NCI-H460 (cell line): ENCODE data around the gene GH2. TPM values are rescaled to one million over a fixed set of nuclear protein-coding genes. Genes with fewer than 3 reads are reported as not detected.

Source experiments
- DNase-seq: peaks from one replicate; pipeline ENCODE4 v3.0.0-alpha.2; 2016; ENCODE audit warnings: low read depth; ENCODE audit errors: extremely low read depth
- total RNA-seq: library from RNA; depleted of rRNA; stranded (reverse); fragments of >200 nt; shearing (Covaris generic); gene quantifications from 2 replicates; pipeline ENCODE4 v1.2.3, GENCODE V29; 2014

GH2 gene
- total RNA-seq, 1 experiment from 2014 or later, result not detected

GRCh38 chr17:63842540-63843386 lies 39.0 kb downstream of the GH2 start, which contains the start of gene SMARCD2:
TSS of gene SMARCD2 (minus strand) at chr17:63842685. CDS start at chr17:63842674, 11 bp downstream.
- peak; percentile 98 for DNase-seq

- no peak for DNase-seq
These were observed 39.6 kb downstream of the GH2 start for GRCh38 chr17:63842173-63842539.

- DNase-seq, result no peak
These were observed 40.2 kb downstream of the GH2 start for GRCh38 chr17:63841350-63842172.

- no peak for DNase-seq
These were observed 41.0 kb downstream of the GH2 start for GRCh38 chr17:63840591-63841349.

GRCh38 chr17:63838631-63839171 lies 43.0 kb downstream of the GH2 start:
- no peak for DNase-seq

- DNase-seq, result no peak
These were observed 43.7 kb downstream of the GH2 start for GRCh38 chr17:63837962-63838600.

GRCh38 chr17:63837480-63837879 lies 44.3 kb downstream of the GH2 start:
- no peak for DNase-seq

- no peak for DNase-seq
These were observed 44.9 kb downstream of the GH2 start for GRCh38 chr17:63836811-63837210.

- no peak for DNase-seq
These were observed 46.5 kb downstream of the GH2 start for GRCh38 chr17:63835167-63835720.

GRCh38 chr17:63834431-63835166 lies 47.1 kb downstream of the GH2 start:
- peak; percentile 84 for DNase-seq

- no peak for DNase-seq
These were observed 47.9 kb downstream of the GH2 start for GRCh38 chr17:63833741-63834373.

GRCh38 chr17:63833026-63833740 lies 48.6 kb downstream of the GH2 start:
- DNase-seq, result no peak

GRCh38 chr17:63832455-63832854 lies 49.3 kb downstream of the GH2 start:
- DNase-seq, result no peak

GRCh38 chr17:63832014-63832413 lies 49.7 kb downstream of the GH2 start:
- DNase-seq, result no peak

GRCh38 chr17:63831505-63831904 lies 50.2 kb downstream of the GH2 start:
- DNase-seq, result no peak

- DNase-seq, result no peak
These were observed 50.7 kb downstream of the GH2 start for GRCh38 chr17:63830904-63831491.

- DNase-seq, result no peak
These were observed 51.5 kb downstream of the GH2 start for GRCh38 chr17:63830278-63830677.
